Neural progenitor cell (in vitro differentiated cells): Measurements from ENCODE around the gene MACC1. TPM values are rescaled to one million over a fixed set of nuclear protein-coding genes. Genes with fewer than 3 reads are reported as not detected.
A peak's percentile ranks its signal among the peaks of the same experiment; 100 is the strongest.

ENCODE experiments used
- DNase-seq: peaks from one replicate; pipeline ENCODE4 v3.0.0-alpha.2; 2016; ENCODE audit warnings: low spot score
- H2AFZ ChIP-seq: fragments of 200-600 bp; sonication (generic); replicated peaks from 2 replicates; pipeline ENCODE4 v1.6.1; 2016; ENCODE audit warnings: antibody characterized with exemption
- H3F3A ChIP-seq: fragments of 200-600 bp; sonication (generic); 2 replicates; pipeline ENCODE4 v1.6.1; 2016; ENCODE audit warnings: antibody characterized with exemption, low read depth
- H3K27ac ChIP-seq: fragments of 200-600 bp; sonication (generic); 2 replicates; pipeline ENCODE4 v1.5.1; 2016; ENCODE audit warnings: mild to moderate bottlenecking
- H3K27me3 ChIP-seq: fragments of 200-600 bp; sonication (generic); 2 replicates; pipeline ENCODE4 v1.6.1; 2016; ENCODE audit warnings: mild to moderate bottlenecking, moderate library complexity
- H3K36me3 ChIP-seq: fragments of 200-600 bp; sonication (generic); 2 replicates; pipeline ENCODE4 v1.5.1; 2016
- H3K4me1 ChIP-seq: fragments of 200-600 bp; sonication (generic); 2 replicates; pipeline ENCODE4 v1.6.1; 2016; ENCODE audit warnings: mixed run types
- H3K4me2 ChIP-seq: fragments of 200-600 bp; sonication (generic); 2 replicates; pipeline ENCODE4 v1.6.1; 2016
- H3K4me3 ChIP-seq: fragments of 200-600 bp; sonication (generic); 2 replicates; pipeline ENCODE4 v1.5.1; 2016
- H3K79me2 ChIP-seq: fragments of 200-600 bp; sonication (generic); 2 replicates; pipeline ENCODE4 v1.6.1; 2016; ENCODE audit warnings: low read depth
- H3K9ac ChIP-seq: fragments of 200-600 bp; sonication (generic); 2 replicates; pipeline ENCODE4 v1.6.1; 2016
- H3K9me3 ChIP-seq: fragments of 200-600 bp; sonication (generic); 2 replicates; pipeline ENCODE4 v1.5.1; 2016; ENCODE audit warnings: low read depth
- H4K20me1 ChIP-seq: fragments of 200-600 bp; sonication (generic); 2 replicates; pipeline ENCODE4 v1.6.1; 2016; ENCODE audit warnings: low read depth
- H3K27ac Mint-ChIP-seq: 3 replicates; pipeline ENCODE4 v1.8.0; 2021; ENCODE audit warnings: mixed read lengths
- H3K27me3 Mint-ChIP-seq: 2 replicates; pipeline ENCODE4 v1.8.0; 2022; ENCODE audit warnings: low read depth, mild to moderate bottlenecking, inconsistent platforms, moderate library complexity, mixed read lengths; ENCODE audit not compliant: insufficient read depth
- H3K36me3 Mint-ChIP-seq: 3 replicates; pipeline ENCODE4 v1.8.0; 2021; ENCODE audit warnings: mixed read lengths
- H3K4me1 Mint-ChIP-seq: 3 replicates; pipeline ENCODE4 v1.8.0; 2021; ENCODE audit warnings: mixed read lengths
- H3K4me3 Mint-ChIP-seq: 3 replicates; pipeline ENCODE4 v1.8.0; 2021; ENCODE audit warnings: mild to moderate bottlenecking, moderate library complexity, mixed read lengths
- H3K9me3 Mint-ChIP-seq: 3 replicates; pipeline ENCODE4 v1.8.0; 2020; ENCODE audit warnings: mixed read lengths
- CTCF ChIP-seq: fragments of 200-600 bp; sonication (generic); IDR thresholded peaks from 2 replicates; pipeline ENCODE4 v1.5.1; 2017; ENCODE audit warnings: antibody characterized with exemption, mild to moderate bottlenecking
- EZH2 ChIP-seq: fragments of 200-600 bp; sonication (generic); IDR thresholded peaks from 2 replicates; pipeline ENCODE4 v1.6.1; 2017; ENCODE audit warnings: antibody characterized with exemption, mild to moderate bottlenecking, moderate library complexity
- EZH2phosphoT487 ChIP-seq: fragments of 200-600 bp; sonication (generic); IDR thresholded peaks from 2 replicates; pipeline ENCODE4 v1.6.1; 2017; ENCODE audit warnings: antibody characterized with exemption
- total RNA-seq: library from RNA; depleted of rRNA; stranded (reverse); fragments of >200 nt; gene quantifications from 2 replicates; pipeline ENCODE4 v1.2.3, GENCODE V29; 2015; ENCODE audit warnings: low replicate concordance

Gene MACC1
- total RNA-seq, 1 donor from 2014 or later: 7.2 TPM

DNA sequence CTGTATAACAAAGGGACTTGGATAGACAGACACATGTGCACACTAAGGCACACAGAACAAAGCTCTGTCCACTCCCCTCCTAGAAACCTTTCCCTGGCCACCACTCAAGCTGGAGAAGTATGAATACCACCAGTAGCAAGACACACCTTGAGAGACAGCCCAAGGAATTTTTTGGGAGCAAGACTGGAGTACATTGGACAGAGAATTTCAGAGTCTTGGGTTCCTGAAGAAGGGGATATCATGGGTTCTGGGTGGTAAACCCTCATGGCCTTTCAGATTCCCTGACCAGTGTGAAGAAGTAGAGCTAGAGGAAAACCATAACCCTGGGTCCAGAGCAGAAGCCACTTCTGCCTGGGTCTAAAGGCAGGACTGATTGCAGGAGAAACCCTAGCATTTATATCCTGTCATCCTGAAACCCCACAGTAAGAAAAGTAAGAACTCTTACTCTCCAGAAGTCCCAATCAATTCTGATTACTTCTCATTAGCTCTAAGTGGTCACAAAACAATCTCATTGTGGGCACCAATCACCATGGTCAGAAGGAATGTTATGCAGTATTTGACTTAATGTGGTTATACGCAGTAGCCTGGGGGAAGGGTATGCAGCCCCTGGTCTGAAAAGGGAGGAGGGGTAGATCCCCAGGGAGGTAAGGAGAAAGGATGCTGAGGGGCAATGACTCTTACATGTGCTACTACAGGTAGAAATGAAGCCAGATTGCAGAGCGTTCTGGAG is 20.4 kb upstream of the MACC1 start:
- H3K27ac ChIP-seq: no peak overlapping the region
- no peaks in the 10 kb centered on the region for H3K36me3 ChIP-seq
- H4K20me1 ChIP-seq: no peaks in the 10 kb centered on the region
- no peak overlapping the region for H3K9ac ChIP-seq
- no peak overlapping the region for H3K4me2 ChIP-seq
- no peak for TF ChIP-seq EZH2phosphoT487
- no peaks in the 10 kb centered on the region for H3K27me3 ChIP-seq
- DNase-seq: no peak
- Mint-ChIP-seq H3K4me3 (peak overlapping the region; percentile 13), H3K9me3 (peaks cover 2% of the 10 kb centered on the region), H3K36me3 (no peaks in the 10 kb centered on the region), H3K27ac (peak overlapping the region; percentile 40), H3K4me1 (peaks cover 35% of the 10 kb centered on the region), H3K27me3 (peaks cover 2% of the 10 kb centered on the region)
- no peaks in the 10 kb centered on the region for H3K79me2 ChIP-seq
- no peaks in the 10 kb centered on the region for H3K9me3 ChIP-seq
- H2AFZ ChIP-seq: no peak overlapping the region
- H3K4me3 ChIP-seq: no peak overlapping the region
- H3K4me1 ChIP-seq: no peaks in the 10 kb centered on the region
- no peaks in the 10 kb centered on the region for H3F3A ChIP-seq

- H3K79me2 ChIP-seq: no peaks in the 10 kb centered on the region
- H3K27me3 Mint-ChIP-seq: peaks cover 2% of the 10 kb centered on the region
- no peaks in the 10 kb centered on the region for H4K20me1 ChIP-seq
- H3K9me3 ChIP-seq: no peaks in the 10 kb centered on the region
- H3K4me1 Mint-ChIP-seq: peaks cover 32% of the 10 kb centered on the region
- H3K36me3 ChIP-seq: no peaks in the 10 kb centered on the region
- no peak overlapping the region for H3K4me3 Mint-ChIP-seq
- H3K9ac ChIP-seq: no peak overlapping the region
- DNase-seq: no peak
- no peaks in the 10 kb centered on the region for H3K36me3 Mint-ChIP-seq
- H3K27ac ChIP-seq: no peak overlapping the region
- H3K27ac Mint-ChIP-seq: no peak overlapping the region
- no peaks in the 10 kb centered on the region for H3K27me3 ChIP-seq
- no peak overlapping the region for H3K4me2 ChIP-seq
- H3K4me3 ChIP-seq: no peak overlapping the region
- no peak overlapping the region for H2AFZ ChIP-seq
- TF ChIP-seq EZH2 (no peak), EZH2phosphoT487 (no peak), CTCF (no peak)
- peaks cover 2% of the 10 kb centered on the region for H3K9me3 Mint-ChIP-seq
- H3F3A ChIP-seq: no peaks in the 10 kb centered on the region
- H3K4me1 ChIP-seq: no peaks in the 10 kb centered on the region
Observed at GRCh38 chr7:20236790-20237189, 19.6 kb upstream of the MACC1 start.

DNA sequence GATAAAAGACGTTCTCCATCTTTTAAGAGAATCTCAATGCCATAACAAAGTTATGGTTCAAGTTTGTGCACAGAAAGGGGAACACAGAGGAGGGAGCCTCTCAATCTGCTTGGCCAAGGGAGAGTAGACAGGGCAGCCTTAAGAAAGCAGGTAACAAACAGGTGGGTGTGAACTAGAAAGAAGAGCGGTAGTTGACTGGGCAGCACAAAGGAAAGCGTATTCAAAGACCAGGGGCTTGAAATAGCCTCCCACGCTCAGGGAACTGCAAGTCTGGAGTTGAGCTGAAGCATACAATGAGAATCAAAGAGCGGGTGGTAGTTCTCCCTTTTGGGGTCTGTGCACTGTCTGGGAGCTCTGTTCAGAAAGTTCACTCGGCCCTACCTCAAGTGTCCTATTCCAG is 18.9 kb upstream of the MACC1 start:
- no peak for DNase-seq
- Histone ChIP-seq H3K27ac (no peak overlapping the region), H2AFZ (no peak overlapping the region), H3K9ac (no peak overlapping the region), H3K27me3 (no peaks in the 10 kb centered on the region), H3K4me1 (no peaks in the 10 kb centered on the region), H3K36me3 (no peaks in the 10 kb centered on the region), H3K4me2 (no peak overlapping the region), H4K20me1 (no peaks in the 10 kb centered on the region), H3K9me3 (no peaks in the 10 kb centered on the region), H3F3A (no peaks in the 10 kb centered on the region), H3K4me3 (no peak overlapping the region), H3K79me2 (no peaks in the 10 kb centered on the region)
- Mint-ChIP-seq H3K4me1 (peaks cover 26% of the 10 kb centered on the region), H3K9me3 (peaks cover 2% of the 10 kb centered on the region), H3K4me3 (no peak overlapping the region), H3K27me3 (peaks cover 2% of the 10 kb centered on the region), H3K27ac (no peak overlapping the region), H3K36me3 (no peaks in the 10 kb centered on the region)
- no peak for TF ChIP-seq EZH2phosphoT487
- TF ChIP-seq EZH2: no peak
- TF ChIP-seq CTCF: no peak

DNA sequence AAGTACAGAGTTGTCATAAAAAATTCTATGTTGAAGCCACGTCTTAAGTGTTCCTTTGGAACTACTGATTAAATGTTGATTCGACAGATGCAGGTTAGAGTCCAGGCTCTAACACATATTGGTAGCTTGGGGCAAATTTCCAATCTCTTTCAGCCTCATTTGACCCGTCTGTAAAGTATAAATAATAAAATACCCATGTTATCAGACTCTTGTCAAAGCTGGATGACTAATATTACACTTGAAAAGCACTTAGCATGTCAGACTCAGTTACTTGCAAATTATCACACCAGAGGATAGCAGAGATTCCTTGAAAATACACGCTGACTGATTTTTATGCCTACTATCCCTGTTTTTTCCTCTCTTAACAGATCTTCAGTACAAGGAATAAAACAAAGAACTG is 18.1 kb upstream of the MACC1 start:
- no peak overlapping the region for H3K27ac ChIP-seq
- H3K9me3 ChIP-seq: no peaks in the 10 kb centered on the region
- H4K20me1 ChIP-seq: no peaks in the 10 kb centered on the region
- TF ChIP-seq CTCF (no peak), EZH2phosphoT487 (no peak), EZH2 (no peak)
- Mint-ChIP-seq H3K36me3 (no peaks in the 10 kb centered on the region), H3K27me3 (peaks cover 2% of the 10 kb centered on the region), H3K4me3 (no peak overlapping the region), H3K4me1 (peaks cover 24% of the 10 kb centered on the region), H3K9me3 (peaks cover 2% of the 10 kb centered on the region), H3K27ac (no peak overlapping the region)
- H3K4me2 ChIP-seq: no peak overlapping the region
- no peak overlapping the region for H3K9ac ChIP-seq
- H3K4me3 ChIP-seq: no peak overlapping the region
- H3K36me3 ChIP-seq: no peaks in the 10 kb centered on the region
- H3K79me2 ChIP-seq: no peaks in the 10 kb centered on the region
- no peak overlapping the region for H2AFZ ChIP-seq
- DNase-seq: no peak
- H3K4me1 ChIP-seq: no peaks in the 10 kb centered on the region
- H3F3A ChIP-seq: no peaks in the 10 kb centered on the region
- H3K27me3 ChIP-seq: no peaks in the 10 kb centered on the region
